ENCODE measurements around the gene MYOZ3. TPM values are rescaled to one million over a fixed set of nuclear protein-coding genes. Genes with fewer than 3 reads are reported as not detected.
A peak's percentile ranks its signal among the peaks of the same experiment; 100 is the strongest.

MYOZ3 gene
- polyA plus RNA-seq, 1 of the 3 experiments (the other 2 are of a cell fraction): 0.26 TPM

DNA sequence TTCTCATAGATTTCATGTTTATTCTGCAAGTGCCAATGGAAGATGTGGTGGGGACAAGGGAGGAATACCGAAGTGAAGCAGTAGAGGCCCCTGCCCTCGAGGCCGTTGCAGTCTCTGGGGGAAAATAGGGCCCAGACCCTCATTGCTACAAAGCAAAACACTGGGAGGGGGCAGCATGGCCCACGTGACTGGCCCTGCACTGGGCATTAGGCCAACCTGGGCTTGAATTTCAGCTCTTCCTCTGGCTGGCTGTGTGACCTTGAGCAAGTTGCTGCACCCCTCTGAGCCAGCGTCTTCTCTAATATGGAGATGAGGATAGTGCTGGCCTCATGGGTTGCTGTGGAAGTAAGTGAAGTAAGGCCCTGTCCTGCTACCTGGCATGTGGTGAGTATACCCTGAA is 21.3 kb upstream of the MYOZ3 start:
- peak overlapping the region; percentile 74 for H3K9ac ChIP-seq
- peaks cover 26% of the 10 kb centered on the region for H3K79me2 ChIP-seq (ENCODE audit: insufficient read depth)
- H3K9me3 ChIP-seq: no peaks in the 10 kb centered on the region
- ChIA-PET POLR2A (interaction anchor here (1.0 to 1.7 kb wide), 2 partner anchors 12 to 23 kb away, joined by 3 to 4 read pairs; no protein-coding TSS in a partner anchor), CTCF (interaction anchor here (1.0 to 3.1 kb wide), 8 partner anchors 12 to 180 kb away, joined by 3 to 8 read pairs (median 4); no protein-coding TSS in a partner anchor)
- H3K27me3 ChIP-seq (ENCODE audit: insufficient read depth): no peaks in the 10 kb centered on the region
- peaks cover 52% of the 10 kb centered on the region for H3F3A ChIP-seq (replicated peaks; ENCODE audit: insufficient read depth)
- no peak overlapping the region for H2AFZ ChIP-seq (ENCODE audit: low read depth)
- TF ChIP-seq, protein P1, sequence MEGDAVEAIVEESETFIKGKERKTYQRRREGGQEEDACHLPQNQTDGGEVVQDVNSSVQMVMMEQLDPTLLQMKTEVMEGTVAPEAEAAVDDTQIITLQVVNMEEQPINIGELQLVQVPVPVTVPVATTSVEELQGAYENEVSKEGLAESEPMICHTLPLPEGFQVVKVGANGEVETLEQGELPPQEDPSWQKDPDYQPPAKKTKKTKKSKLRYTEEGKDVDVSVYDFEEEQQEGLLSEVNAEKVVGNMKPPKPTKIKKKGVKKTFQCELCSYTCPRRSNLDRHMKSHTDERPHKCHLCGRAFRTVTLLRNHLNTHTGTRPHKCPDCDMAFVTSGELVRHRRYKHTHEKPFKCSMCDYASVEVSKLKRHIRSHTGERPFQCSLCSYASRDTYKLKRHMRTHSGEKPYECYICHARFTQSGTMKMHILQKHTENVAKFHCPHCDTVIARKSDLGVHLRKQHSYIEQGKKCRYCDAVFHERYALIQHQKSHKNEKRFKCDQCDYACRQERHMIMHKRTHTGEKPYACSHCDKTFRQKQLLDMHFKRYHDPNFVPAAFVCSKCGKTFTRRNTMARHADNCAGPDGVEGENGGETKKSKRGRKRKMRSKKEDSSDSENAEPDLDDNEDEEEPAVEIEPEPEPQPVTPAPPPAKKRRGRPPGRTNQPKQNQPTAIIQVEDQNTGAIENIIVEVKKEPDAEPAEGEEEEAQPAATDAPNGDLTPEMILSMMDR (IDR thresholded peaks at IDR 0.05): no peak
- TF ChIP-seq FOSL2 (IDR thresholded peaks at IDR 0.05; ENCODE audit: borderline replicate concordance, low read depth): no peak
- TF ChIP-seq RXRA (IDR thresholded peaks at IDR 0.05; ENCODE audit: borderline replicate concordance, low read depth): no peak
- no peak for TF ChIP-seq RAD21 (IDR thresholded peaks at IDR 0.05; ENCODE audit: low read length)
- no peak for TF ChIP-seq EZH2phosphoT487 (IDR thresholded peaks at IDR 0.05; ENCODE audit: borderline replicate concordance, low read depth)
- no peak for TF ChIP-seq SIN3A (IDR thresholded peaks at IDR 0.05; ENCODE audit: borderline replicate concordance, low read depth, low read length)
- TF ChIP-seq, protein P2, sequence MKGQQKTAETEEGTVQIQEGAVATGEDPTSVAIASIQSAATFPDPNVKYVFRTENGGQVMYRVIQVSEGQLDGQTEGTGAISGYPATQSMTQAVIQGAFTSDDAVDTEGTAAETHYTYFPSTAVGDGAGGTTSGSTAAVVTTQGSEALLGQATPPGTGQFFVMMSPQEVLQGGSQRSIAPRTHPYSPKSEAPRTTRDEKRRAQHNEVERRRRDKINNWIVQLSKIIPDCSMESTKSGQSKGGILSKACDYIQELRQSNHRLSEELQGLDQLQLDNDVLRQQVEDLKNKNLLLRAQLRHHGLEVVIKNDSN (IDR thresholded peaks at IDR 0.05; ENCODE audit: borderline replicate concordance, low read depth): peak; percentile 72; the same call in 1 of the 2 replicates
- TF ChIP-seq MXI1 (IDR thresholded peaks at IDR 0.05; ENCODE audit: low read depth, low read length): no peak
- no peak for DNase-seq
- no peaks in the 10 kb centered on the region for H3K9me2 ChIP-seq
- peaks cover 74 to 85% of the 10 kb centered on the region in 2 experiments for H3K4me1 ChIP-seq (ENCODE audit: control insufficient read depth in 1 of 2, insufficient read depth in 2 of 2, low read depth in 1 of 2, low read length in 1 of 2)
- peak overlapping the region; percentile 92 to 94 for H3K27ac ChIP-seq (ENCODE audit: low read depth in 2 of 2, low read length in 1 of 2)
- no peaks in the 10 kb centered on the region for H3K36me3 ChIP-seq (replicated peaks in 1 of 2; ENCODE audit: control insufficient read depth in 1 of 2, insufficient read depth in 2 of 2, low read length in 1 of 2)
- WGBS (ENCODE audit: low lambda C conversion rate): 56% methylated on average over 5 of the region's 5 CpGs
- peak overlapping the region; percentile 66 for H3K4me2 ChIP-seq
- H4K20me1 ChIP-seq (ENCODE audit: insufficient read depth): no peaks in the 10 kb centered on the region
- peak overlapping the region in 1 of 2 experiments; percentile 57; a peak in 2 of 4 replicates for H3K4me3 ChIP-seq (ENCODE audit: low read depth in 2 of 2, low read length in 1 of 2)

DNA sequence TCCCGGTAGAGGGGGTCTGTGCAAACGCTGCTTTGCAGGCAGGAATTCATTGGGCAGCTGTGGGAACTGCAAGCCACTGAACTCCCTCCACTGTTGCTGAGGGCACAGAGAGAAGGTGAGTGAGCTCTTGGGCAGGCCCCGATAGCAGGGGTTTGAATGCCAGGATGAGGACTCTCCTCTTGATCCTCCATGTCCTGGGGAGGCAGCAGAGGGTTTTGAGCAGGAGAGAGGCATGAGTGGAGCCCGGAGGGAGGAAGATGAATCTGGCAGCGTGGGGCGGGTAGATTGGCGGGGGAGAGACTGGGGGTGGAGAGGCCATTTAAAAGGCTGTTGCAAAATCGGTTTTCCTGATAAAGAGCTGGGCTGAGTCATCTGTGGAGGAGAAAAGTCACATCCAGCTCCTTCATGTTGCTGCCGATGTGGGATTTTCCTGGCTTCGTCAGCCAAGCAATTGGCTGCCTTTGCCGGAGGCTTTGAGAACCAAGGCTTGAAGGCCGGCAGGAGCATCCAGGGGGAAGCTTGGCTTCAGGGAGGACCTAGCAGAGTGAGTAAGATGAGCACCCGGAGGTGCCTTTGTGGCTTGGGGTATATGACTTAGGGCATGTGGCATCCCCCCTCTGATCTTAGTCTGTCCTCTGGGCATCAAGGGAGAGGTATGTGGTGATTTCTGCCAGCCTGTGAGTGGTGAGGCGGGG is 20.6 kb upstream of the MYOZ3 start, which contains the start of gene SYNPO:
Gene SYNPO (plus strand): TSS at position 350 of the 695 bp plus-strand sequence. CDS start 7,616 bp downstream, outside the sequence.
- Histone ChIP-seq H3K27ac (ENCODE audit: low read depth in 2 of 2, low read length in 1 of 2) (peak within 1 kb of the TSS; percentile 92 to 94), H3F3A (replicated peaks; ENCODE audit: insufficient read depth) (peaks cover 58% of the 10 kb centered on the region), H3K79me2 (ENCODE audit: insufficient read depth) (peaks cover 32% of the 10 kb centered on the region), H3K36me3 (replicated peaks in 1 of 2; ENCODE audit: control insufficient read depth in 1 of 2, insufficient read depth in 2 of 2, low read length in 1 of 2) (no peaks in the 10 kb centered on the region), H4K20me1 (ENCODE audit: insufficient read depth) (no peaks in the 10 kb centered on the region; the same call in 1 of the 2 replicates), H3K4me2 (peak within 1 kb of the TSS; percentile 66), H3K4me1 (ENCODE audit: control insufficient read depth in 1 of 2, insufficient read depth in 2 of 2, low read depth in 1 of 2, low read length in 1 of 2) (peaks cover 81 to 89% of the 10 kb centered on the region in 2 experiments), H3K9me2 (no peaks in the 10 kb centered on the region), H3K27me3 (ENCODE audit: insufficient read depth) (no peaks in the 10 kb centered on the region), H2AFZ (ENCODE audit: low read depth) (0 out of 2 replicates have a peak within 1 kb of the TSS, but pooled peaks have one; percentile 11), H3K9me3 (no peaks in the 10 kb centered on the region), H3K4me3 (ENCODE audit: low read depth in 2 of 2, low read length in 1 of 2) (peak within 1 kb of the TSS; percentile 45 to 57), H3K9ac (peak within 1 kb of the TSS; percentile 74)
- ChIA-PET CTCF (interaction anchor here (0.7 to 2.4 kb wide), 10 partner anchors 9 to 80 kb away, joined by 3 to 9 read pairs (median 3); no protein-coding TSS in a partner anchor), POLR2A (interaction anchor here (0.7 to 1.7 kb wide), 3 partner anchors 11 to 39 kb away, joined by 3 to 6 read pairs (median 4); no protein-coding TSS in a partner anchor)
- WGBS (ENCODE audit: low lambda C conversion rate): 7% methylated on average over 14 of the region's 14 CpGs
- DNase-seq: peak; percentile 63
- no peak for TF ChIP-seq RAD21 (IDR thresholded peaks at IDR 0.05; ENCODE audit: low read length)
- peak; percentile 37; the same call in 1 of the 2 replicates for TF ChIP-seq TCF12 (IDR thresholded peaks at IDR 0.05)
- no peak for TF ChIP-seq GABPA (IDR thresholded peaks at IDR 0.05; ENCODE audit: low read depth)
- TF ChIP-seq, protein P1 (IDR thresholded peaks at IDR 0.05): peak; percentile 19; the same call in 1 of the 2 replicates
- no peak for TF ChIP-seq EZH2phosphoT487 (IDR thresholded peaks at IDR 0.05; ENCODE audit: borderline replicate concordance, low read depth)
- TF ChIP-seq, protein P3, sequence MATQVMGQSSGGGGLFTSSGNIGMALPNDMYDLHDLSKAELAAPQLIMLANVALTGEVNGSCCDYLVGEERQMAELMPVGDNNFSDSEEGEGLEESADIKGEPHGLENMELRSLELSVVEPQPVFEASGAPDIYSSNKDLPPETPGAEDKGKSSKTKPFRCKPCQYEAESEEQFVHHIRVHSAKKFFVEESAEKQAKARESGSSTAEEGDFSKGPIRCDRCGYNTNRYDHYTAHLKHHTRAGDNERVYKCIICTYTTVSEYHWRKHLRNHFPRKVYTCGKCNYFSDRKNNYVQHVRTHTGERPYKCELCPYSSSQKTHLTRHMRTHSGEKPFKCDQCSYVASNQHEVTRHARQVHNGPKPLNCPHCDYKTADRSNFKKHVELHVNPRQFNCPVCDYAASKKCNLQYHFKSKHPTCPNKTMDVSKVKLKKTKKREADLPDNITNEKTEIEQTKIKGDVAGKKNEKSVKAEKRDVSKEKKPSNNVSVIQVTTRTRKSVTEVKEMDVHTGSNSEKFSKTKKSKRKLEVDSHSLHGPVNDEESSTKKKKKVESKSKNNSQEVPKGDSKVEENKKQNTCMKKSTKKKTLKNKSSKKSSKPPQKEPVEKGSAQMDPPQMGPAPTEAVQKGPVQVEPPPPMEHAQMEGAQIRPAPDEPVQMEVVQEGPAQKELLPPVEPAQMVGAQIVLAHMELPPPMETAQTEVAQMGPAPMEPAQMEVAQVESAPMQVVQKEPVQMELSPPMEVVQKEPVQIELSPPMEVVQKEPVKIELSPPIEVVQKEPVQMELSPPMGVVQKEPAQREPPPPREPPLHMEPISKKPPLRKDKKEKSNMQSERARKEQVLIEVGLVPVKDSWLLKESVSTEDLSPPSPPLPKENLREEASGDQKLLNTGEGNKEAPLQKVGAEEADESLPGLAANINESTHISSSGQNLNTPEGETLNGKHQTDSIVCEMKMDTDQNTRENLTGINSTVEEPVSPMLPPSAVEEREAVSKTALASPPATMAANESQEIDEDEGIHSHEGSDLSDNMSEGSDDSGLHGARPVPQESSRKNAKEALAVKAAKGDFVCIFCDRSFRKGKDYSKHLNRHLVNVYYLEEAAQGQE (IDR thresholded peaks at IDR 0.05; ENCODE audit: low read depth, low read length): peak; percentile 7; the same call in 1 of the 2 replicates
- no peak for TF ChIP-seq RXRA (IDR thresholded peaks at IDR 0.05; ENCODE audit: borderline replicate concordance, low read depth)
- TF ChIP-seq, protein P4, sequence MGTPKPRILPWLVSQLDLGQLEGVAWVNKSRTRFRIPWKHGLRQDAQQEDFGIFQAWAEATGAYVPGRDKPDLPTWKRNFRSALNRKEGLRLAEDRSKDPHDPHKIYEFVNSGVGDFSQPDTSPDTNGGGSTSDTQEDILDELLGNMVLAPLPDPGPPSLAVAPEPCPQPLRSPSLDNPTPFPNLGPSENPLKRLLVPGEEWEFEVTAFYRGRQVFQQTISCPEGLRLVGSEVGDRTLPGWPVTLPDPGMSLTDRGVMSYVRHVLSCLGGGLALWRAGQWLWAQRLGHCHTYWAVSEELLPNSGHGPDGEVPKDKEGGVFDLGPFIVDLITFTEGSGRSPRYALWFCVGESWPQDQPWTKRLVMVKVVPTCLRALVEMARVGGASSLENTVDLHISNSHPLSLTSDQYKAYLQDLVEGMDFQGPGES (IDR thresholded peaks at IDR 0.05; ENCODE audit: low read depth, low read length): no peak
- peak in 1 of 2 experiments; percentile 4; a peak in 1 of 4 replicates for TF ChIP-seq EP300 (IDR thresholded peaks at IDR 0.05; ENCODE audit: borderline replicate concordance in 1 of 2, low read depth in 1 of 2, low read length in 1 of 2)
